Immature natural killer cell (primary cell): ENCODE measurements around the gene EVI2B. TPM values are rescaled to one million over a fixed set of nuclear protein-coding genes. Genes with fewer than 3 reads are reported as not detected.

Experiments
- polyA plus RNA-seq, 3 donors: library from polyadenylated mRNA; unstranded; fragments of 300-500 nt; fragmentation: Illumina TruSeq; gene quantifications; one replicate each; pipeline ENCODE4 v1.2.3, GENCODE V29; 2021

EVI2B gene
- polyA plus RNA-seq, 3 donors from 2014 or later = 43.4 to 78.4 (median 66.4) TPM

Other genes with a start within 250 kb of the EVI2B start
- gene NF1, start 219.1 kb downstream of the EVI2B start, polyA plus RNA-seq = 1 to 10 TPM; 2.1 to 4.7 (median 3.5) TPM
- under 1 TPM in 2 of 3 donors, not detected in 1; 0.28 to 0.40 TPM for gene OMG, start 16.8 kb downstream of the EVI2B start, polyA plus RNA-seq
- gene EVI2A, start 7.6 kb upstream of the EVI2B start, polyA plus RNA-seq = 10 to 100 TPM; 38.2 to 57.0 (median 45.0) TPM
- gene RAB11FIP4, start 77.6 kb upstream of the EVI2B start, polyA plus RNA-seq = 10 to 100 TPM; 14.2 to 41.8 (median 22.1) TPM